ENCODE data around the gene COQ10B. TPM values are rescaled to one million over a fixed set of nuclear protein-coding genes. Genes with fewer than 3 reads are reported as not detected.

COQ10B gene
- total RNA-seq, 1 experiment from 2014 or later: 23.5 TPM

DNA sequence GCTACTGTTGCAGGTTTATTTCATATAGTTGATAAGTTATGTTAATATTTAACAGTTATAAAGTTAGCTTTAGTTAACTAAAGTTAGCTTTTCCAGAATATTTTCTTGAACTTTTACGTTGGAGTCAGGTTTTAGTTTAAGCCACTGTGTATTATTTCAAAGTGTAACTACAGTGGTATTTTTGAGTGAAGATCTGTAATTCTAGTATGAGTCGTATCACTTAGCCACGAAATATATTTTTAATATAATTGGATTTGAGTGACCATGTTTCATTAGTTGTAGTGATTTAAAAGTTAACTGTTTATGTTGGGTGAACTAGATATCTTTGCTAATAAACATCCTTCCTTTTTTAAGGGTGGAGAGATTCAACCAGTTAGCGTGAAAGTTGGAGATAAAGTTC is 49.3 kb downstream of the COQ10B start:
- no peaks in the 10 kb centered on the region for H3F3A ChIP-seq (ENCODE audit: low read length, unreplicated experiment)
- H3K4me3 ChIP-seq (ENCODE audit: low read length): peak overlapping the region; percentile 89
- H2AFZ ChIP-seq (ENCODE audit: low read length): no peak overlapping the region
- peak overlapping the region; percentile 96 for H3K4me2 ChIP-seq (ENCODE audit: low read length)
- BruUV-seq (replicated peaks): no TSS peak
- H3K9me2 ChIP-seq (replicated peaks; ENCODE audit: low read length): no peaks in the 10 kb centered on the region
- ATAC-seq: no peak
- H3K9ac ChIP-seq (ENCODE audit: low read length): peak overlapping the region; percentile 98; the same call in 1 of the 2 replicates
- H3K79me2 ChIP-seq (ENCODE audit: low read length): peaks cover 71% of the 10 kb centered on the region
- no peaks in the 10 kb centered on the region for H3K9me3 ChIP-seq (ENCODE audit: low read length)
- H3K27me3 ChIP-seq (ENCODE audit: low read length): no peaks in the 10 kb centered on the region
- no peak overlapping the region for H3K27ac ChIP-seq (ENCODE audit: low read length)
- CTCF ChIA-PET: no interaction called here
- intact Hi-C loops (cut with micrococcal nuclease): loop anchor here (5.0 kb wide), 1 partner anchor 275 kb away; no protein-coding TSS in a partner anchor
- H3K36me3 ChIP-seq (ENCODE audit: low read depth, low read length): peaks cover 46% of the 10 kb centered on the region
- peaks cover 37% of the 10 kb centered on the region for H4K20me1 ChIP-seq (ENCODE audit: low read length)
- DNase-seq: no peak
- peaks cover 16% of the 10 kb centered on the region for H3K4me1 ChIP-seq (ENCODE audit: insufficient read depth, low read length)
- POLR2A ChIA-PET (ENCODE audit: unreplicated experiment): interaction anchor here (0.6 kb wide), 1 partner anchor 322 kb away, joined by 5 read pairs; no protein-coding TSS in a partner anchor
- no peak for TF ChIP-seq EZH2phosphoT487 (IDR thresholded peaks at IDR 0.05; ENCODE audit: borderline replicate concordance, low read length)
- TF ChIP-seq EZH2 (IDR thresholded peaks at IDR 0.05; ENCODE audit: low read length, unreplicated experiment): no peak
- TF ChIP-seq, protein P1, sequence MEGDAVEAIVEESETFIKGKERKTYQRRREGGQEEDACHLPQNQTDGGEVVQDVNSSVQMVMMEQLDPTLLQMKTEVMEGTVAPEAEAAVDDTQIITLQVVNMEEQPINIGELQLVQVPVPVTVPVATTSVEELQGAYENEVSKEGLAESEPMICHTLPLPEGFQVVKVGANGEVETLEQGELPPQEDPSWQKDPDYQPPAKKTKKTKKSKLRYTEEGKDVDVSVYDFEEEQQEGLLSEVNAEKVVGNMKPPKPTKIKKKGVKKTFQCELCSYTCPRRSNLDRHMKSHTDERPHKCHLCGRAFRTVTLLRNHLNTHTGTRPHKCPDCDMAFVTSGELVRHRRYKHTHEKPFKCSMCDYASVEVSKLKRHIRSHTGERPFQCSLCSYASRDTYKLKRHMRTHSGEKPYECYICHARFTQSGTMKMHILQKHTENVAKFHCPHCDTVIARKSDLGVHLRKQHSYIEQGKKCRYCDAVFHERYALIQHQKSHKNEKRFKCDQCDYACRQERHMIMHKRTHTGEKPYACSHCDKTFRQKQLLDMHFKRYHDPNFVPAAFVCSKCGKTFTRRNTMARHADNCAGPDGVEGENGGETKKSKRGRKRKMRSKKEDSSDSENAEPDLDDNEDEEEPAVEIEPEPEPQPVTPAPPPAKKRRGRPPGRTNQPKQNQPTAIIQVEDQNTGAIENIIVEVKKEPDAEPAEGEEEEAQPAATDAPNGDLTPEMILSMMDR (conservative IDR thresholded peaks at IDR 0.05; ENCODE audit: low read depth, low read length): no peak

DNA sequence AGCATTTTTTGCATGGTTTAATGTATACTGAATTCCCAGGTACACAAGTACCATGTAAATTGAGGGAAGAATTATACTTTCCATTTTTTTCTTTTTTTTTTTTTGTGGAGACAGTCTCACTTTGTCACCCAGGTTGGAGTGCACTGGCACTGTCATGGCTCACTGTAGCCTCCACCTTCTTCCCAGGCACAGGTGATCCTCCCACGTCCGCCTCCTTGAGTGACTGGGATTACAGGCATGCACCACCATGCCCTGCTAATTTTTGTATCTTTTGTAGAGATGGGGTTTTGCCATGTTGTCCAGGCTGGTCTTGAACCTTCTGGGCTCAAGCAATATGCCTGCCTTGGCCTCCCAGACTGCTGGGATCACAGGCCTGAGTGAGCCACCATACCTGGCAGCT is 50.6 kb downstream of the COQ10B start:
- Histone ChIP-seq H3K9ac (ENCODE audit: low read length) (no peak overlapping the region), H3K9me3 (ENCODE audit: low read length) (no peaks in the 10 kb centered on the region), H3K4me3 (ENCODE audit: low read length) (no peak overlapping the region), H3K79me2 (ENCODE audit: low read length) (peaks cover 58% of the 10 kb centered on the region), H3K36me3 (ENCODE audit: low read depth, low read length) (peaks cover 35% of the 10 kb centered on the region), H3K27ac (ENCODE audit: low read length) (no peak overlapping the region), H3K4me2 (ENCODE audit: low read length) (no peak overlapping the region), H4K20me1 (ENCODE audit: low read length) (peaks cover 24% of the 10 kb centered on the region), H3K27me3 (ENCODE audit: low read length) (no peaks in the 10 kb centered on the region), H3K9me2 (replicated peaks; ENCODE audit: low read length) (no peaks in the 10 kb centered on the region), H3K4me1 (ENCODE audit: insufficient read depth, low read length) (peaks cover 16% of the 10 kb centered on the region), H2AFZ (ENCODE audit: low read length) (no peak overlapping the region), H3F3A (ENCODE audit: low read length, unreplicated experiment) (no peaks in the 10 kb centered on the region)
- no TSS peak for BruUV-seq (replicated peaks)
- POLR2A ChIA-PET (ENCODE audit: unreplicated experiment): no interaction called here
- TF ChIP-seq EZH2phosphoT487 (IDR thresholded peaks at IDR 0.05; ENCODE audit: borderline replicate concordance, low read length): no peak
- TF ChIP-seq, protein P1 (conservative IDR thresholded peaks at IDR 0.05; ENCODE audit: low read depth, low read length): no peak
- TF ChIP-seq EZH2 (IDR thresholded peaks at IDR 0.05; ENCODE audit: low read length, unreplicated experiment): no peak
- intact Hi-C loops (cut with micrococcal nuclease): loop anchor here (5.0 kb wide), 1 partner anchor 273 kb away; no protein-coding TSS in a partner anchor
- CTCF ChIA-PET: no interaction called here
- DNase-seq (no peak), ATAC-seq (no peak)

DNA sequence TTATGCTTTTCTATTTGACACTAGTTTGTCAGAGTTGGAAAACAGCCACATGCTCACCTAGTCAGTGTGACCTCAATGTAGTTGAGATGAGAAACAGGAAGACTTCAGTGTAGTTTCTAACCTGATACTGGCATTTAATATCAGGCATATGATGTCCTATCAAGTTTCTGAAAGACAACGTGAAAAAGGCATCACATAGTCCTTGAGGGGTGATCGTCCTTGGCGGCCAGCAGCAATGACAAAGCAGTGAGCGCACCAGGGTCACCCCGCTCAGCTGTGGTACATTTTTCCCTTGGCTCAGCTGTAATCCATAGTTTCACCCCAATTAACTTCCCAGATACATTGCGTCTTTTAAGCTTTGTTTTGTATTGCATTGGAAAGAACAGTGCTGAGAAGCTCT is 51.2 kb downstream of the COQ10B start:
- ATAC-seq: no peak
- H3K9me3 ChIP-seq (ENCODE audit: low read length): no peaks in the 10 kb centered on the region
- no peak for DNase-seq
- no peak overlapping the region for H2AFZ ChIP-seq (ENCODE audit: low read length)
- no peak overlapping the region for H3K27ac ChIP-seq (ENCODE audit: low read length)
- no peak overlapping the region for H3K4me3 ChIP-seq (ENCODE audit: low read length)
- H3K9me2 ChIP-seq (replicated peaks; ENCODE audit: low read length): no peaks in the 10 kb centered on the region
- no peak overlapping the region for H3K9ac ChIP-seq (ENCODE audit: low read length)
- no peak for TF ChIP-seq EZH2 (IDR thresholded peaks at IDR 0.05; ENCODE audit: low read length, unreplicated experiment)
- no peak for TF ChIP-seq EZH2phosphoT487 (IDR thresholded peaks at IDR 0.05; ENCODE audit: borderline replicate concordance, low read length)
- TF ChIP-seq, protein P1 (conservative IDR thresholded peaks at IDR 0.05; ENCODE audit: low read depth, low read length): no peak
- H3K27me3 ChIP-seq (ENCODE audit: low read length): no peaks in the 10 kb centered on the region
- intact Hi-C loops (cut with micrococcal nuclease): loop anchor here (5.0 kb wide), 1 partner anchor 273 kb away; no protein-coding TSS in a partner anchor
- POLR2A ChIA-PET (ENCODE audit: unreplicated experiment): no interaction called here
- H3K79me2 ChIP-seq (ENCODE audit: low read length): peaks cover 53% of the 10 kb centered on the region
- no TSS peak for BruUV-seq (replicated peaks)
- peaks cover 35% of the 10 kb centered on the region for H3K36me3 ChIP-seq (ENCODE audit: low read depth, low read length)
- CTCF ChIA-PET: no interaction called here
- H4K20me1 ChIP-seq (ENCODE audit: low read length): peaks cover 22% of the 10 kb centered on the region
- peaks cover 16% of the 10 kb centered on the region for H3K4me1 ChIP-seq (ENCODE audit: insufficient read depth, low read length)
- no peak overlapping the region for H3K4me2 ChIP-seq (ENCODE audit: low read length)
- H3F3A ChIP-seq (ENCODE audit: low read length, unreplicated experiment): no peaks in the 10 kb centered on the region
